NCI-H2196 (cell line): Measurements from ENCODE around the gene AIG1.

Source experiments
- DNase-seq: peaks from one replicate; lab custom pipeline; 2025; ENCODE audit not compliant: unreplicated experiment; lab: John Stamatoyannopoulos, UW

The AIG1 gene

GRCh38 chr6:143356101-143356880, 295.6 kb downstream of the AIG1 start:
- no peak for DNase-seq

DNA sequence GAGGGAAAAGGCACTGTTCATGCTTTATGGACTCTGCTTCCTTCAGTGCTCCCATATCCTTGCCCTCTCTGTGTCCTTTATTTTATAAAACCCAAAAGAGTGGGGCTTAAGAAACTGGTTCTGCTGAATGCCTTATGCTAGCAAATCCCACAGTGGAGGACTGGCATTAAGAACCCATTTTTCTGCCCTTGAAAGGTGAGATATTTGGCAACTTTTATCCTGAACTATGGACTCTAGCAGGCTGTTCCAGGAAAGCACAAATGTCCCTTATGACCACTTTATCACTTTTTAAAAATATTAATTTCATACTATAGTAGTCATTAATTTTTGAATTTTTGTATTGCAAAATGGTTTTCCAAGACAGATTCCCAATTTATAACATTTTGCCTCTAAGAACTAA, 296.5 kb downstream of the AIG1 start:
- DNase-seq: no peak

DNA sequence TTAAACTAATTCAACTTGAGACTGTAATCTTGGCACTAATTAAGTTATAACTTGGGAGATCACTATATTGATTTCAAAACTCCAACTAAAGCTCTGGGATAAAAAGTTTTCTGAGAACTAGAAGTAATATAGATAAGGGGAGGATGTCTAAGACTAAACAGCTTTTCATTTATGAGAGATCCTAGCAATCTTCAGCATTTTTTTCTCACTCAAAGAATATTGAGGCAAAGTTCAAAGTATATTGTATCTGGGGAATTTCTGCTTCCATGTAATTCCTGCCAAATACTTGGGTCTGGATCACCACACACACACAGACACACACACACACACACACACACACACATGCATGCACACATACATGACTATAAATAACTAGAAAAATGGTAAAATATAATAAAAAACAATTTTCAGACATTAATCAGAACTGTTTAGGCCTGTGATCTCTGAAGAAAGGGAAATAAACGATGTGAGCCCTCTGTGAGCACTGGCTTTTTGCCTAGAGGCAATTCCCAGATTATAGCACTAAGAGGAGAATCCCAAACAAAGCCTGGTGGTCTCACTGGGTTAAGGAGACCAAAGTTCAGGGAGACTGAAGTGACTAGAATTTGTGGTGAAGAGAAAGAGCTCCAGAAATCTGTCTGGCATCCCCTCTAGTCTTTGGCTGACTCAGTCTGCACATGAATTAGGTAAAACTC, 297.0 kb downstream of the AIG1 start:
- DNase-seq: no peak

- DNase-seq: no peak
Observed at GRCh38 chr6:143361536-143362191, 301.0 kb downstream of the AIG1 start.

DNA sequence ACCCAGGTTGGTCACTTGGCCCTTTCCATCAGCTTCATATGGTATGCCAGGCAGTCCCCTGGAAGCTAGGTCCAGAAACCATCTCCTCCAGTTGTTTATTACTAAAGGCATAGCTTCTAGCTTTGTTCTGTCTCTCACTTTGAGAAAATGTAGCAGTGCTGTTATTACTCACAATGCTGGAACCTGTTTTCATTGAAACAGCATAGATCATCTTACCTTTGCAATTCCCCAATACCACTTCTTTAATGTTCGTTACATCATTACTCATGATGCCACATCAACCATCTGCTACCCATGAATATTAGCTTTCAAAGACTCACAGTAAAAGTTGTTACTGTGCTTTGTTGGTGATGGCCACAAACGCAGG, 301.5 kb downstream of the AIG1 start:
- no peak for DNase-seq

DNA sequence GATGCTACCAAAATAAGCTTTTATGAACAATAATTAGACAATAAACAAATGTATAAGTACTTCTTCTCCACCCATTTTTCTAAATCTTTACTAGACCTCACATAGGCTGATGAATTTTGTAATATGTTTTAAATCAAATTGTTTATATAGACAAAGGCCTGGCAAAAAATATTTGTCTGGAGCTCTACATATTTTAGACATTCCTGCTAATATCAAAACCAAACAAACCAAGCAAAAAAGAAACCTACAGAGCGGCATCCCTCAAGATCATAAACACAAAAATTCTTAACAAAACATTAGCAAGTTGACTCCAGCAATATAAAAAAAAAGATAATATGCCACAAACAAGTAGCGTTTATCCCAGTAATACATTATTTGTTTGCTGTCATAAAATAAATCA, 302.6 kb downstream of the AIG1 start:
- DNase-seq: no peak

DNA sequence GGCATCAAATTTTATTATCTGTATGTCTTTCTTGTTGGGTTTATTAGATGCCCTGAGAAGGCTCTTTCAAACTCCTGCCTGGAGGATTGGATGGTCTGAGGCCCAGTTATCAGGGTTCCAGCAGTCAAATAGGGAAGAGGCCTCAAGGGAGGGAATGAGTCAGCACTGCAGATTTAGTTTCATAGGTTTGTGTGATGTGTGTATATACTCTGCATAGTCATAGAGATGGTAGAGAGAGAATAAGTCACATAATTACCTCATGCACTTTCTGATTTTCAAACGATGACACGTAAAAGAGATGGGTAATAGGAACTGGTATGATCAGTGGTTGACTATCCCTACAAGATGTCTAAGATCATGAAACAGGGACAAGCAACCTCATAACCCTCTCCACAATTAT, 307.7 kb downstream of the AIG1 start:
- DNase-seq: no peak

GRCh38 chr6:143369971-143370370, 309.3 kb downstream of the AIG1 start:
- no peak for DNase-seq

DNA sequence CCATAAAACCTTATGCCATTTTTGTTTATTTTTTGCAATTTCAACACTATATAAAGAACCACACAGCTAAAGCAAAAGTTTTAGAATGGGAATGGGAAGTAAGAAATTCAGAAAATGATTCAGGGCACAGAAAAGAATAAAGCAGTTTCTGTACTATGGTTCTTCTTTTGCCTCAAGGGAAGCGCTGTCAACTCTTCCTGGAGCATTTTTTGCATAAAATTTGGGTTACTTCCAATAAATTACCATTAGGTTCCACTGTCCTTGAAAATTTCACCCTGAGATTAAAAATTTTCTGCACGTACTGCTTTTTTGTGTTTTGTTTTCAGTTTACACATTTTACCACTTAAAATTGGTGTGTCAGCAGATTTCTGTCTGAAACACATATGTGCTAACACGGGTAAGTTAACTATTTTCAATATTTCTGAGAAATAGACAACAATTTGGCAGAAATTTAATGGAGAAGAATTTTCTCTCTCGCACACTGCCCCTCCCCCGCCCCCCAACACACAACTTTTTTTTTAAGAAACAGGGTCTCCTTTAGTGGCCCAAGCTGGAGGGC, 310.2 kb downstream of the AIG1 start:
- DNase-seq: no peak

GRCh38 chr6:143372199-143372882, 311.7 kb downstream of the AIG1 start:
- no peak for DNase-seq

DNA sequence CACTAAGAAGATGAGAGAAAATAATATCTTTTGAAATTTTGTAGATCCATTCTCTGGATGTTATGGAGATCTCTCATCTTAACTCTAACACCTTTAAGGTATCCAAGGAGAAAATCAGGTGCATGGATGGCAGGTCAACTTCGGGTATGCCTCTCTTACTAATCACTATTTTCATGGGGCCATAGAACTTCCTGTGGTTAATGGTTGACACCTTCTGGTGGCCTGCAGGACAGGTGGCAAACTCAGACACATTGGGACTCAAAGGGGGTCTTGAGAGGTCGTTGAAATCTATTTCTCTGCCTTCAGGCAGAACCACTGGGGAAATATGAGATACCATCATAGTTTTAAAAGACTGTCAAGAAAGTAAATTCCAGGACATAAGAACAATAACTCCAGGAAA, 313.3 kb downstream of the AIG1 start:
- DNase-seq: no peak

DNA sequence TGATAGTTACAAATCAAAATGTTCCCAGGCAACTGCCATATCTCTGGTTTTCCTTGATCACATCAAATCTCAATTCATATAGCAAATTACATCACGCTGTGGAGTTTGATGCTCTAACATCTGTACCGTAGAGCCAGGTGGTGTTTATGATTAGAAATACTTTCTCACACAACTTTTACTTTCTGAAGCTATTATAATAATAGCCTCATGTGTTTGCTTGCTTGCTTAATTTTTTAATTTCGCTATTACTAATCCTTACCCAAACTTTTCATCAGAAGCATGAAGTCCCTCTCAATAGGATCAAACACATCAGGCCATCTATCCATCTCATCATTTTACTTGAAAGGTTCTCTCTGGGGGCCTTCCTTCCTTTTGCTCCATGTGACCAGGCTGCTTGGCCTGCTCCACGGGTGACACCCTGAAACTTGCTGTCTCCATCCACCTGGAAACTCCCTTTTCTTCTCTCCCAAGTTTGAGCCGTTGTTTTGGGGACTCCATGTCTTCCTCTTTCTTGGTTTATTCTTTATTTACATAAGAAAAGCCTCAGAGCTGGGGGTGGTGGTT, 314.4 kb downstream of the AIG1 start:
- DNase-seq: no peak

- no peak for DNase-seq
Observed at GRCh38 chr6:143376375-143376774, 315.7 kb downstream of the AIG1 start.

- no peak for DNase-seq
Observed at GRCh38 chr6:143376861-143377260, 316.2 kb downstream of the AIG1 start.

DNA sequence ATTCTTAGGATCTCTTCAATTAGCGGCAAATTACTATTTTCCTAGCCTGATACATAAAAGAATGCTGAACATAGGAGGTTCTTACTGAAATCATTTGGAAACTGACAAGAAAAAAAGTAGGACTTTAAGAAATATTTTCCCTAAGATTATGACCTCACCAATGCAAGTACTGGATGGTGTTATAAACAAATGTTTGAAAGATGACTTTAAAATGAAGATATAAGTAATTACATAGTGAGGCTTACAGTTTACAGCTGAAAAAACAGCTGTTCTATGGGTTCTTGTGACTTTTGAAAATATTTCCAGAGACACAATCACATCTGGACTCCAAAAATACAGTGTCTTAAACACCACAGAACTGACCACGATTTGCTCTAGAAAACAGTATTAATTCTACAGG, 324.9 kb downstream of the AIG1 start:
- DNase-seq: no peak

GRCh38 chr6:143390278-143390677, 329.6 kb downstream of the AIG1 start:
- DNase-seq: no peak
